ENCODE measurements around the gene GRXCR1.

Gene GRXCR1

DNA sequence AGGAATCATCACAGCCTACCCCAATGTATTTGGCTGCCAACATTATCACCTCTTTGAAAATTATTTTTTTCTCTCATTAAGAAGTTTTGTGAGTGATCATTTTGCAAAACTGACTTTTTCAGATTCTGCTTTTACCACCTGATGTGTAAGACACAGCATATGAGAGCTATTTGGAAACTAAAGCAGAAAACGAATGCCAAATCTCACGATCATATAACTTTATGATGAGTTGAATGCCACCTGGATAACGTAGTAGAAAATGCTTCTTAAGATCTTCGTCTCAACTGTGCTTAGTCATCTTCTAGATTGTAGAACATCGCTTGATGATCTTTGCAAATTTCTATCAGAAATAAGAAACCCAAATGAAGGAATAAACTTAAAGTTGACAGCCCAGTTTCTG, 21.3 kb upstream of the GRXCR1 start:
- DNase-seq (ENCODE audit: low read depth in 2 of 2): no peak
- TF ChIP-seq CTCF (IDR thresholded peaks at IDR 0.05; ENCODE audit: low read depth, low read length): no peak
- no peak overlapping the region for H3K4me3 ChIP-seq (replicated peaks in 1 of 2; ENCODE audit: low read depth in 2 of 2, low read length in 2 of 2)

DNA sequence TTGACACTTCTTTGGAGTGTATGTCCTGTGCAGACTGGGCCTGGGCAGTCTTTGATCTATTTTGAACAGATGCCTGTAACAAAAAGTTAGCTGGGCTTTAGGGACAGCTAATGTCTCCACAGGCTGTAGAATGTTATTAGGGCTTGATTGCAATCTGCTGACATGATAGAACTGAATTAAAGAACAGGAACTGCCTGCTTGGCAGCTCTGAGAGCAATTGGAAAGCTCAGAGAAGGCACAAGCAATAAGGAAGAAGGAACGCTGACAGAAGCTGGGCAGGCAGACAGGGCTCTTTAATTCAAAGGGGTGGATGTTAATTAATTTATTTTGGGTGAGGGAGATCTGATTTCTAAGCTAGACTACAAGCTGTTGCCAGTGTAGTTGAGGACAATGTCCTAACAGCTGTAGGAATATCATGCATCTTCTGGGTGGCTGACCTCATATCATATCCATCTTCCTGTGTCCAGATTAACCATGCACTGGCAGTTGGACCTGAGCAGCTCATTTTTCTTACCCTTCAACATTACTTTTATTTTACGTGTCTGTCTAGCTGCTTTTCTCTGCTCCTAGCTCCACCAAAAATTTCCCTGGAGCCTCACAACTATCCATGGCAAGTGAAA, 20.7 kb upstream of the GRXCR1 start:
- TF ChIP-seq CTCF (IDR thresholded peaks at IDR 0.05; ENCODE audit: low read depth, low read length): no peak
- DNase-seq (ENCODE audit: low read depth in 2 of 2): no peak
- H3K4me3 ChIP-seq (replicated peaks in 1 of 2; ENCODE audit: low read depth in 2 of 2, low read length in 2 of 2): no peak overlapping the region

DNA sequence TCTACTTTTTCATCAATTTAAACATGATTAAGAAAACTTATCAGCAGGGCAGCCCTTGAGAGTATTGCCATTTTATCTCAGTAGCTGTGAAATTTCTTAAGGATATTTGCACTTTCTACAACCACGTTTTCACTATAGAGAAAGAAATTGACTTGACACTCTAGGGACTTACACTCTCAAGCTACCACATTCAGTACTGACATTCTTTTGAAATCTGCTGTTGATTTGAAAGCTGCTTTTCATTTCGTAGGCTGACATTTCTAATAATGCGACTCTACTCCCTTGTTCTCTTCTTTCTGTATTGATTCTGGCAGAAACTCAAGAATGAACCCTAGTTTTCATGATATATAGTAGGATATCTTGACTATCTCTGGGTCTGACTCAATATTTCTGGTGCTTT, 13.7 kb upstream of the GRXCR1 start:
- no peak for TF ChIP-seq CTCF (IDR thresholded peaks at IDR 0.05; ENCODE audit: low read depth, low read length)

GRCh38 chr4:42881253-42881652, 11.3 kb upstream of the GRXCR1 start:
- no peak for DNase-seq (ENCODE audit: low read depth in 2 of 2)
- no peak for TF ChIP-seq CTCF (IDR thresholded peaks at IDR 0.05; ENCODE audit: low read depth, low read length)
- no peak overlapping the region for H3K4me3 ChIP-seq (replicated peaks in 1 of 2; ENCODE audit: low read depth in 2 of 2, low read length in 2 of 2)

More for the DNA sequence above, 13.7 kb upstream of the GRXCR1 start:
- no peak for DNase-seq (ENCODE audit: low read depth in 2 of 2)
- no peak overlapping the region for H3K4me3 ChIP-seq (replicated peaks in 1 of 2; ENCODE audit: low read depth in 2 of 2, low read length in 2 of 2)

DNA sequence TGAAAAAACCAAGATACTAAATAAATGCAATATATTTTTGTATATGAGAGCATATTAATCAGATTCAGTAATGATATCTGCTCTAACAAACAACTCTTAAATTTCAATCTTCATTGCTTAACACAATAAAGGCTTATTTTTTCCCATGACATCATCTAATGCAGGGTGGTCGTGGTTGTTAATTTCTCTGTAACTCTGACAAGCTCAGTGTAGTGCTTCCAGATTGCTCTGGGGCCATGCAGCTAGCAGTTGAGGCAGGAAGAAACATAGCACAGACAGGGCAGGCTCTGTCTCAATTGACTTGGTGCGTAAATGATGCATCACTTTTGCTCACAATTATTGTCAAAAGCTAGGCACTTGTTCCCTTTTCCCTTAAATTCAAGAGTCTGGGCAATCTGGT, 869 bp upstream of the GRXCR1 start:
- no peak overlapping the region for H3K4me3 ChIP-seq (replicated peaks in 1 of 2; ENCODE audit: low read depth in 2 of 2, low read length in 2 of 2)
- DNase-seq (ENCODE audit: low read depth in 2 of 2): no peak
- TF ChIP-seq CTCF (IDR thresholded peaks at IDR 0.05; ENCODE audit: low read depth, low read length): no peak

DNA sequence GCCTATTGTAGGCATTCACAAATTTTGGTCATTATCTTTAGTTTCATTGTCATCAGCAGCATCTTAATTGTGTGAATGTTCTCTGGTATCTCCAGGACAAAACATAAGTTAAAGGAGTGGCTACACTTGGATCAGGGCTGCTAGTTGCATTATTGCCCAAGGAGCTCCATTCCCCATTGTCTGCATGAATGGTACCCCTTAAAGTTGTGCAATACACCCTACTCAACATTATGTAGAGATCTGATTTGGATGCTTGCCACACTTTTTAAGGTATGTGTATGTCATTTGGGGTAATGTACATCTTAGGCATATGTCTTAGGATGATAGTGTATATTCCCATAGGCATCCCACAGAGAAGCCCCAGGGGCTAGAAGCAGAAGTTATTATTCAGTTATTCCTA, 2.9 kb downstream of the GRXCR1 start:
- no peak overlapping the region for H3K4me3 ChIP-seq (replicated peaks in 1 of 2; ENCODE audit: low read depth in 2 of 2, low read length in 2 of 2)
- no peak for TF ChIP-seq CTCF (IDR thresholded peaks at IDR 0.05; ENCODE audit: low read depth, low read length)
- DNase-seq (ENCODE audit: low read depth in 2 of 2): no peak

GRCh38 chr4:42904986-42905385, 12.5 kb downstream of the GRXCR1 start:
- no peak overlapping the region for H3K4me3 ChIP-seq (replicated peaks in 1 of 2; ENCODE audit: low read depth in 2 of 2, low read length in 2 of 2)
- DNase-seq (ENCODE audit: low read depth in 2 of 2): no peak
- TF ChIP-seq CTCF (IDR thresholded peaks at IDR 0.05; ENCODE audit: low read depth, low read length): no peak

Data from cardiac fibroblast (primary cell).